ENCODE measurements around the gene LRRC14B. TPM values are rescaled to one million over a fixed set of nuclear protein-coding genes. Genes with fewer than 3 reads are reported as not detected.

The LRRC14B gene
- polyA plus RNA-seq, 3 donors: not detected

GRCh38 chr5:228886-229285 lies 37.6 kb downstream of the LRRC14B start:
- TF ChIP-seq, protein P1, sequence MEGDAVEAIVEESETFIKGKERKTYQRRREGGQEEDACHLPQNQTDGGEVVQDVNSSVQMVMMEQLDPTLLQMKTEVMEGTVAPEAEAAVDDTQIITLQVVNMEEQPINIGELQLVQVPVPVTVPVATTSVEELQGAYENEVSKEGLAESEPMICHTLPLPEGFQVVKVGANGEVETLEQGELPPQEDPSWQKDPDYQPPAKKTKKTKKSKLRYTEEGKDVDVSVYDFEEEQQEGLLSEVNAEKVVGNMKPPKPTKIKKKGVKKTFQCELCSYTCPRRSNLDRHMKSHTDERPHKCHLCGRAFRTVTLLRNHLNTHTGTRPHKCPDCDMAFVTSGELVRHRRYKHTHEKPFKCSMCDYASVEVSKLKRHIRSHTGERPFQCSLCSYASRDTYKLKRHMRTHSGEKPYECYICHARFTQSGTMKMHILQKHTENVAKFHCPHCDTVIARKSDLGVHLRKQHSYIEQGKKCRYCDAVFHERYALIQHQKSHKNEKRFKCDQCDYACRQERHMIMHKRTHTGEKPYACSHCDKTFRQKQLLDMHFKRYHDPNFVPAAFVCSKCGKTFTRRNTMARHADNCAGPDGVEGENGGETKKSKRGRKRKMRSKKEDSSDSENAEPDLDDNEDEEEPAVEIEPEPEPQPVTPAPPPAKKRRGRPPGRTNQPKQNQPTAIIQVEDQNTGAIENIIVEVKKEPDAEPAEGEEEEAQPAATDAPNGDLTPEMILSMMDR (IDR thresholded peaks at IDR 0.05): no peak
- H3K27me3 Mint-ChIP-seq (ENCODE audit: low read depth in 3 of 3): no peaks in the 10 kb centered on the region
- no peak overlapping the region for H2AFZ ChIP-seq (ENCODE audit: insufficient read depth, low read depth, low read length, poor library complexity, severe bottlenecking)
- H3K4me3 ChIP-seq (replicated peaks in 1 of 3; ENCODE audit: low read depth in 2 of 3, low read length in 3 of 3): no peak overlapping the region
- no peak overlapping the region for H3K27ac ChIP-seq (ENCODE audit: low read depth in 1 of 2, low read length in 2 of 2)
- H3K4me1 Mint-ChIP-seq: no peaks in the 10 kb centered on the region
- peaks cover 91 to 98% of the 10 kb centered on the region in 2 donors for H3K36me3 ChIP-seq (replicated peaks in 1 of 2; ENCODE audit: control insufficient read depth in 1 of 2, insufficient read depth in 2 of 2, low read length in 2 of 2)
- no peaks in the 10 kb centered on the region for H3K9me3 ChIP-seq (replicated peaks in 1 of 2; ENCODE audit: control insufficient read depth in 1 of 2, insufficient read depth in 1 of 2, low read length in 2 of 2)
- H3K36me3 Mint-ChIP-seq: peaks cover 79 to 92% of the 10 kb centered on the region in 2 donors
- no CpG with 5 or more reads among the region's 3 CpGs for WGBS (ENCODE audit: insufficient coverage)
- no peaks in the 10 kb centered on the region for H3K4me1 ChIP-seq (ENCODE audit: control insufficient read depth in 1 of 2, insufficient read depth in 2 of 2, low read length in 2 of 2)
- H3K9me3 Mint-ChIP-seq: no peaks in the 10 kb centered on the region
- H3K9ac ChIP-seq (ENCODE audit: insufficient read depth, low read length, poor library complexity, severe bottlenecking): no peak overlapping the region
- H3K27me3 ChIP-seq (ENCODE audit: control insufficient read depth in 2 of 2, insufficient read depth in 2 of 2, low read length in 2 of 2): no peaks in the 10 kb centered on the region
- DNase-seq: no peak
- no peaks in the 10 kb centered on the region for H3K79me2 ChIP-seq (ENCODE audit: insufficient read depth, low read length)
- no peak overlapping the region for H3K27ac Mint-ChIP-seq
- no peak overlapping the region for H3K4me2 ChIP-seq (replicated peaks; ENCODE audit: extremely low read depth, low read length, poor library complexity, severe bottlenecking)
- no peak overlapping the region for H3K4me3 Mint-ChIP-seq
- H4K20me1 ChIP-seq (ENCODE audit: insufficient read depth, low read length): peaks cover 8% of the 10 kb centered on the region
- intact Hi-C loops (cut with micrococcal nuclease): no loop called here

DNA sequence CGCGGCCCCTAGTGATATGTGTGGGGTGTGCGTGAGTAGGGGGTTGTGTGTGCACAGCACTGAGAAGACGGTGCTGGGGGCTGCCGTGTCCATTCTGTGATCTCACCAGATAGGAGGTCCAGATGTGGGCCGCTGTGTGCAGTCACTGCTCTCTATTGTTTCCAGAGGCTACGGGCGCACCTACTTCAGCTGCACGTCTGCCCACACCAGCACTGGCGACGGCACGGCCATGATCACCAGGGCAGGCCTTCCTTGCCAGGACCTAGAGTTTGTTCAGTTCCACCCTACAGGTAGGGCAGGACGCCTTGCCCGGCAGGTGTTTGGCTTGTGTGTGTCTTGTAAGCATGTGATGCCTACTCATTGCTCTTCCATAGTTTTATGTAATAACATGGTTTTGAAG lies 39.4 kb downstream of the LRRC14B start:
- Histone ChIP-seq H3K79me2 (ENCODE audit: insufficient read depth, low read length) (no peaks in the 10 kb centered on the region), H3K9ac (ENCODE audit: insufficient read depth, low read length, poor library complexity, severe bottlenecking) (no peak overlapping the region), H3K27ac (ENCODE audit: low read depth in 1 of 2, low read length in 2 of 2) (no peak overlapping the region), H3K36me3 (replicated peaks in 1 of 2; ENCODE audit: control insufficient read depth in 1 of 2, insufficient read depth in 2 of 2, low read length in 2 of 2) (peaks cover 87 to 97% of the 10 kb centered on the region in 2 donors), H3K4me2 (replicated peaks; ENCODE audit: extremely low read depth, low read length, poor library complexity, severe bottlenecking) (no peak overlapping the region), H4K20me1 (ENCODE audit: insufficient read depth, low read length) (no peaks in the 10 kb centered on the region), H3K9me3 (replicated peaks in 1 of 2; ENCODE audit: control insufficient read depth in 1 of 2, insufficient read depth in 1 of 2, low read length in 2 of 2) (no peaks in the 10 kb centered on the region), H2AFZ (ENCODE audit: insufficient read depth, low read depth, low read length, poor library complexity, severe bottlenecking) (no peak overlapping the region), H3K4me3 (replicated peaks in 1 of 3; ENCODE audit: low read depth in 2 of 3, low read length in 3 of 3) (no peak overlapping the region), H3K27me3 (ENCODE audit: control insufficient read depth in 2 of 2, insufficient read depth in 2 of 2, low read length in 2 of 2) (no peaks in the 10 kb centered on the region), H3K4me1 (ENCODE audit: control insufficient read depth in 1 of 2, insufficient read depth in 2 of 2, low read length in 2 of 2) (no peaks in the 10 kb centered on the region)
- Mint-ChIP-seq H3K36me3 (peaks cover 74 to 92% of the 10 kb centered on the region in 2 donors), H3K27me3 (ENCODE audit: low read depth in 3 of 3) (no peaks in the 10 kb centered on the region), H3K4me1 (no peaks in the 10 kb centered on the region), H3K4me3 (no peak overlapping the region), H3K9me3 (no peaks in the 10 kb centered on the region), H3K27ac (peak overlapping the region in 1 of 7 donors; percentile 11)
- TF ChIP-seq, protein P1 (IDR thresholded peaks at IDR 0.05): no peak
- intact Hi-C loops (cut with micrococcal nuclease): no loop called here
- DNase-seq: no peak
- 98% methylated on average over 12 of the region's 14 CpGs for WGBS (ENCODE audit: insufficient coverage)

Data from CD14-positive monocyte (primary cell).